Measurements from ENCODE around the gene POC1A. TPM values are rescaled to one million over a fixed set of nuclear protein-coding genes. Genes with fewer than 3 reads are reported as not detected.

POC1A gene
- total and polyA plus RNA-seq, 9 of the 15 experiments (the other 6 are each of a cell fraction or from before 2014, with no cell fraction given) = 7.2 to 17.5 (median 12.1) TPM

DNA sequence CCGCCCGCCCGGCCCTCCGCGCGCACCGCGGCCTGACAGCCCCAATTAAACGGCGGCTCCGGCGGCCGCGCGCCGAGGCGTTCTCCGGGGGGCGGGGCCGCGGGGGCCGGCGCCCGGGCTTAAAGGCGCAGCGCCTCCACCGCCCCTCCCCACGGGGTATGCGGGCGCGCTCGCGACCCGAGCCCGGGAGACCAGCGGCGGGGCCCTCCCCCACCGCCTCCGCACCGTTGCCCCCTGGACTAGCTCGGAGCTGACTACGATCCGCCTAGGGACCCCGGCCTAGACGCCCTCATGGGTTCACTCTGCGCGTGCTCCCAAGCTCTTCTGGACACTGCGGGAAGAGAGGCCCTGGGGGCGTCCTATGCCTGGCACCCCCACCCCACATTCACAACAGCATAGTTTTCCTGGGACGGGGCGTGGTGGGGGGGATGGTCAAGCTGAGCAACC, 97.7 kb downstream of the POC1A start, which contains the start of gene DUSP7 (continued):
- TF ChIP-seq ETS2 (tag; IDR thresholded peaks at IDR 0.05; ENCODE audit: borderline replicate concordance, poor library complexity, severe bottlenecking) (no peak), HMGN3 (IDR thresholded peaks at IDR 0.05; ENCODE audit: borderline replicate concordance, extremely low read depth, insufficient read length, low read depth, low read length) (peak; percentile 6), RB1 (IDR thresholded peaks at IDR 0.05; ENCODE audit: low read depth) (peak; percentile 37; the same call in 1 of the 2 replicates), PHF8 (IDR thresholded peaks at IDR 0.05; ENCODE audit: borderline replicate concordance, low read length) (no peak; the same call in 1 of the 2 replicates), ERF (CRISPR knock-in tag; IDR thresholded peaks at IDR 0.05) (no peak), KLF10 (CRISPR knock-in tag; IDR thresholded peaks at IDR 0.05) (no peak), NCOR1 (IDR thresholded peaks at IDR 0.05) (no peak), GATAD2A (IDR thresholded peaks at IDR 0.05) (no peak), TRIM24 (IDR thresholded peaks at IDR 0.05) (no peak), ZC3H8 (IDR thresholded peaks at IDR 0.05) (no peak), MITF (IDR thresholded peaks at IDR 0.05) (no peak), THRA (IDR thresholded peaks at IDR 0.05) (no peak), TAF9B (IDR thresholded peaks at IDR 0.05; ENCODE audit: partially characterized antibody) (no peak), CBX2 (IDR thresholded peaks at IDR 0.05; ENCODE audit: insufficient read depth, low read length, poor library complexity, severe bottlenecking) (no peak), CEBPG (CRISPR knock-in tag; IDR thresholded peaks at IDR 0.05) (no peak), CEBPG (tag; conservative IDR thresholded peaks at IDR 0.05 in 1 of 2, IDR thresholded peaks at IDR 0.05 in 1 of 2) (no peak), ZNF780A (CRISPR knock-in tag; IDR thresholded peaks at IDR 0.05) (no peak), NFIX (CRISPR knock-in tag; IDR thresholded peaks at IDR 0.05; ENCODE audit: low read depth) (no peak), ZNF830 (CRISPR knock-in tag; IDR thresholded peaks at IDR 0.05) (no peak), KDM1A (IDR thresholded peaks at IDR 0.05) (peak in 1 of 2 experiments; percentile 54; a peak in 1 of 4 replicates), RCOR1 (IDR thresholded peaks at IDR 0.05; ENCODE audit: borderline replicate concordance in 1 of 2, low read depth in 2 of 2, low read length in 2 of 2) (no peak)
- TF ChIP-seq, protein P1, sequence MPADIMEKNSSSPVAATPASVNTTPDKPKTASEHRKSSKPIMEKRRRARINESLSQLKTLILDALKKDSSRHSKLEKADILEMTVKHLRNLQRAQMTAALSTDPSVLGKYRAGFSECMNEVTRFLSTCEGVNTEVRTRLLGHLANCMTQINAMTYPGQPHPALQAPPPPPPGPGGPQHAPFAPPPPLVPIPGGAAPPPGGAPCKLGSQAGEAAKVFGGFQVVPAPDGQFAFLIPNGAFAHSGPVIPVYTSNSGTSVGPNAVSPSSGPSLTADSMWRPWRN (IDR thresholded peaks at IDR 0.05; ENCODE audit: low read depth) = no peak
- TF ChIP-seq, protein P2, sequence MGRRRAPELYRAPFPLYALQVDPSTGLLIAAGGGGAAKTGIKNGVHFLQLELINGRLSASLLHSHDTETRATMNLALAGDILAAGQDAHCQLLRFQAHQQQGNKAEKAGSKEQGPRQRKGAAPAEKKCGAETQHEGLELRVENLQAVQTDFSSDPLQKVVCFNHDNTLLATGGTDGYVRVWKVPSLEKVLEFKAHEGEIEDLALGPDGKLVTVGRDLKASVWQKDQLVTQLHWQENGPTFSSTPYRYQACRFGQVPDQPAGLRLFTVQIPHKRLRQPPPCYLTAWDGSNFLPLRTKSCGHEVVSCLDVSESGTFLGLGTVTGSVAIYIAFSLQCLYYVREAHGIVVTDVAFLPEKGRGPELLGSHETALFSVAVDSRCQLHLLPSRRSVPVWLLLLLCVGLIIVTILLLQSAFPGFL (CRISPR knock-in tag; IDR thresholded peaks at IDR 0.05) = no peak
- TF ChIP-seq, protein P3, sequence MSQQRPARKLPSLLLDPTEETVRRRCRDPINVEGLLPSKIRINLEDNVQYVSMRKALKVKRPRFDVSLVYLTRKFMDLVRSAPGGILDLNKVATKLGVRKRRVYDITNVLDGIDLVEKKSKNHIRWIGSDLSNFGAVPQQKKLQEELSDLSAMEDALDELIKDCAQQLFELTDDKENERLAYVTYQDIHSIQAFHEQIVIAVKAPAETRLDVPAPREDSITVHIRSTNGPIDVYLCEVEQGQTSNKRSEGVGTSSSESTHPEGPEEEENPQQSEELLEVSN (IDR thresholded peaks at IDR 0.05; ENCODE audit: borderline replicate concordance in 1 of 2, extremely low read depth in 1 of 2, insufficient read depth in 1 of 2, insufficient read length in 1 of 2, low read depth in 1 of 2, low read length in 1 of 2, poor library complexity in 1 of 2, severe bottlenecking in 1 of 2) = peak in 1 of 2 experiments; percentile 21

All from K562 (cell line).